GM21825 (cell line): ENCODE measurements around the gene KRT20.
"Not testable (repeated sequence)": the region's sequence is repeated elsewhere in the genome, so short reads cannot be mapped to it uniquely, and the experiment has no call there.

ENCODE experiments used
- ATAC-seq: cut with Tn5 transposase; IDR thresholded peaks from one replicate; pipeline ENCODE4 v1.9.1; 2021; ENCODE audit warnings: mild to moderate bottlenecking, moderate library complexity; ENCODE audit not compliant: unreplicated experiment

Gene KRT20

DNA sequence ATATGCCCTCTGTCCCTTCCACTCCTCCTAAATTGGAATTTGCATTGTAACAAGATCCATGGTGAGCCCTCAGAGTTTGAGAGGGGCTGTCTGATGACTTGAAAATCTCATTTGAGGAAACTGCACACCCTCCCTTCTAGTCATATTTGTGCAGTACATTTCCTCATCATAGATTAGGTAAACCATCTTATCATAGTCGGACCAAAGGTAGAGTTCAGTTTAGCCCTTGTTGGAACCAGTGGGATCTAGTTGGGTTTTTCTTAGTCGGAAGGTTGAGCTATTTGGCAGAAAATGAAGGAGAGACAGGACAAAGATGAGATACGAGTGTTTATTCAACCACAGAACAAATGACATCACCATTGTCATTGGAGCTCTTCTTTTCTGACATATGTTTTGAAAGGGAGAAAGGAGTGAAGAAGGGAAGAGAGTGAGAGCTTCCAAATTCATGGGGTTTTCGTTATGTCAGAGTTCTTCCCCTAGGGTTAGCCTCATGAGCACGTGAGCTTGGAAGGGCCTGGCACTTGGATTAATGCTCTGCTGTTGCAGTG lies 15.8 kb upstream of the KRT20 start:
- ATAC-seq: no peak

DNA sequence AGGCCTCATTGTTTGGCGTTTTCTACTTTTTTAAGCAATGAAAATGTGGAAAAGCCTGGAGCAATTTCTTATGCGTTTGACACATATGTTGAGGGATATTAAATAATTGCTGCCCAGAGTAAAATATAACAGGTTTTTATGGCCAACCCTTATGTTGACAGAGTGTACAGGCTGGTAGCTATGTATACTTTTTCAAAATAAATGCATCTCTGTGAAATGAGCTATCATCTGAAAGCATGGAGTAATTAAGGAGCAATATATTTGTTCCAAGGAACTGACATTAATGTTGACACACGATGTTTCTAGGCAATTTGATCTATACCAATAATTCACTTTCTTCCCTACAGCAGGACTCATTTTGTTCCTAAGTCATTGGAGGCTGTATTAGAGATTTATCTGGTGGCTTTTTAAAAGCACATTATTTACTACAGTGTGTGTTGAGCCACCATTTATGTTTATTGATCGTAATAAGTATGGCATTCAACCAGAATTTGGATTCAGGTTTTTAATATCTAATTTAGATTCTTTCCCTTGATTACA lies 11.9 kb upstream of the KRT20 start:
- no peak for ATAC-seq

DNA sequence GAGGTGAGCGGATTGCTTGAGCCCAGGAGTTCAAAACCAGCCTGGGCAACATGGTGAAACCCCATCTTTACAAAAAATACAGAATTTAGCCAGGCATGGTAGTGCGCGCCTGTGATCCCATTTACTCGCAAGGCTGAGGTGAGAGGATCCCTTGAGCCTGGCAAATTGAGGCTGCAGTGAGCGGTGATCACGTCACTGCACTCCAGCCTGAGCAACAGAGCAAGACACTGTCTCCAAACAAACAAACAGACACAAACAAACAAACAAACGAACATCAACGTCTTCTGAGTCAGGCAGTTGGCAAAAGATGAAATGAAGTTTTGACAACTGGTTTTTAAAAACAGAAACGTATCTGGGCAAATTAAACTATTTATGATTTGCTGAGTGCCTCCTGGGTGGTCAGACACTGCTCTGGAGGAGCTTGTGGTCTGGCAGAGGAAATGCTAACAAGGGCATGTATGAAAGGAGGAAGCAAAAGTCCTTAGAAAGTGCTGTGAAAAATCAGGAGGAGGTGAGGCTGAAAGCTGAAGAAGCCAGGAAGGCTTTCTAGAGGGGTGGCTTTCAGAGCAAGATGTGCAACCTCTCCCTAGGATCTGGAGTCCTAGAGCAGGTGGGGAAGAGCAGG lies 10.2 kb upstream of the KRT20 start:
- ATAC-seq: no peak

DNA sequence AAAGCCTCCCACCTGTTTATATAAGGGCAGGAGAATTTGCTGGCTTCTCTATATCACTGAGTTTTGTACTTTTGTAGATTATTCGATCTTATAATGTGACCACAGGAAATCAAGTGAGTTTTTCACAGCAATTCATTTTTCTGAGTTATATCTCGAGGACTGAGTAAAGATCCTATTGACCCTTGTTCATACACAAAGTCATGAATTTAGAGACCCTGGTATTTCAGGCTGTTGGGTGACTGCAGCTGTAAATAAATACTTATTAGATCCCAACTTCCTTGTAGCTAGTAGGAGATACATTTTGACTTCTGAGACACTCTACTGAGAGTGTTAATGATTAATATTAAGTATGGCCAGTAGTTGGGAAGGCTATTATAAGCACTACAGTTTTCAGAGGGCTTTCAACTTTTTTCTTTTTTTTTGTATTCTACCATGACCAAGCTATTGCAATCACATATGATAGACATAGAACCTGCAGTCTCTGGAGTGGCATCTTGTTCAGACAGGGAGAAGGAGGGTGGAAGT lies 3.2 kb upstream of the KRT20 start:
- ATAC-seq: no peak

DNA sequence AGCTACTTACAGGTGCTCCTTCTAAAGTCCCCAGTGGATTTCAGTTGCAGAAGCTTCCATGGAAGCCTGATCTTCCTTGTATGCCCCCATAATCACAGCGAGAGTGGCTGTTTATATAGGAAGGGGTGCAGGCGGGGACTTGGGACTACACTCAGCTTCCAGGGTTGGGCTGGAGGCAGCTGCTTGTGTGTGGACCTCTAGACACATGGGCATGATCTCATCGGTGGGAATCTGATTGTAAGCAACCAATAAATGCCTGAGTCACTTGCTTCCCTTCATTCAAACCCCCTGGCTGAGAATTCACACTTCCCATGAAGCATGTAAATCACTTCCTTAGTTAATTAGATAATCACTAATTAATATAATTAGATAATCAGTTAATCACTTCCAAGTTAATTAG lies 1.0 kb upstream of the KRT20 start:
- ATAC-seq: no peak

DNA sequence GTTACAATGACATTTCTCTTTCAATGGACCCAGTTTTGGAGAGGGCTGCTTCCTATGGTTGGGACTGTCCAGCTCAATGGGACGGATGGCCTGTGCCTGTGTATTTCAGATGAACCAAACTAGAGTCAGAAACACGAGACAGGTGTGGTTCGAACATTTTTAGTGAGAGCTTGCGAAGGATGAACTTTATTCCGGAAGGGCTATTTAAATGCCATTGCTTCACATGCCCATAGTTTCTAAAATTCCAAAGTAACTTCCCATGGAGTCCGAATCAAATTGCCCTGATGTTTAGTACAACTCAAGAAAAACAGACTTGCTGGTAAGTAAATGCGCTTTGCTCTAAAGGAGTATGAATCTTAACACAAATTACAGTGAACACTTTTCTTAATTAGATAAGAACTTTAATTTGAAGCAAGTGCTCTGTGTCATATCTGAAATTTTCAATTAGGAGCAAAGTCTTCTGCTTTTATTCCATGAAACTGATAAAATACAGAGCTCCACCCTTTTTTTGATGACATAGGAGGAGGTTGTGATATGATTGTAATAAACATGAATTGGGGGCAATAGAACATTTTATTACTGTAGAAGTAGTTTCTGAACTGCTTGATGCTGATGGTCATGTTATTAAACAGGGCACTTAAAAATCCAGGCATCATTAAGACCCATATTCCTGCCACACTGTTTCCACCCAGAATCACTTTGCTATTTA lies 1.3 kb downstream of the KRT20 start:
- no peak for ATAC-seq

DNA sequence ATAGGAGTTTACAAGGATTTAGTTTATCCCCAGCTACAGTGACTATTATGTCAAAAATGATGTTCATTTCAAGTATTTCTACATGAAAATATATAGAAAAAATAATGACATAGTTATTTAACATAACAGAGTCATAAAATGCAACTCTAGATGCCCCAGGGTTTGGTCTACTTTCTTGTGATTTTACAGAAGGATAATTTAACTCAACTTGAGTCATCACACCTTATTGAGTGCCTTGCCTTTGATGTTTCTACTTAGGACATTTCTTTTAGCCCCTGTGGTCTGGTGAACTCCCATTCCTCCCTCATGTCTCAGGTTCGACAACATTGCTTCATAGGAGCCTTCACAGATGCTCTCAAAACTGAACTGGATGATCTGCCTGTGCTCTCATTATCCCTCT lies 2.0 kb downstream of the KRT20 start:
- ATAC-seq: no peak

DNA sequence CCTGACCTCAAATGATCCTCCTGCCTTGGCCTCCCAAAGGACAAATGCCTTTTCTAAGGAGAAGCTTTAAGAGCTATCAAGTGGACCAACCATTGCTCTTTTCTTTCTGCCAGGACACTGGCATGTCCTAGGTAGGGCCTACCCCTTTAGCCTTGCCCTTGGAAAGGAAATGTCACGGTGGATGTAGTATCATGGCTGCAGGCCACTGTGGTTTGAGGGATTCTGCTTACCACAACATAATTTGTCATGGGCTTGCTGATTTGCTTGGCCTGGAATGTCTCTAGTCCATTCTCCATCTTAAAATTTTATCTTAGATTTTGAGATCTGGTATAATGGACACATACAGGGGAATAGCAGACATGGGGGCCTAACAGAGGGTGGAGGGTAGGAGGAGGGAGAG lies 6.0 kb downstream of the KRT20 start:
- no peak for ATAC-seq

DNA sequence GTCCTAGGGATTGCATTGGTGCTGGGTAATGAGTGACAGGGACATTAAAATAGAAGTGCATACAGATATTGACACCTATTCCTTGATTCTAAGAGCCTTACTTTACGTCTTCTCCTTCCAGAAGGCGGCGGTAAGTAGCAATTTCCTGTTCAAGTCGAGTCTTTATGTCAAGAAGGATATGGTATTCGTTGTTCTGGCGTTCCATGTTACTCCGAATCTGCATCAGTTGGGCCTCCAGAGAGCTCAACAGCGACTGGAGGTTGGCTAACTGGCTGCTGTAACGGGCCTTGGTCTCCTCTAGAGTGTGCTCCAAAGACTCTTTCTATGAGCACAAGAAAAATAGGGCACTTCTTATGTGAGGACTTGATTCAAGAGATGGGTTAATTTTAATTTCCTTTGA lies 7.0 kb downstream of the KRT20 start:
- ATAC-seq: no peak

DNA sequence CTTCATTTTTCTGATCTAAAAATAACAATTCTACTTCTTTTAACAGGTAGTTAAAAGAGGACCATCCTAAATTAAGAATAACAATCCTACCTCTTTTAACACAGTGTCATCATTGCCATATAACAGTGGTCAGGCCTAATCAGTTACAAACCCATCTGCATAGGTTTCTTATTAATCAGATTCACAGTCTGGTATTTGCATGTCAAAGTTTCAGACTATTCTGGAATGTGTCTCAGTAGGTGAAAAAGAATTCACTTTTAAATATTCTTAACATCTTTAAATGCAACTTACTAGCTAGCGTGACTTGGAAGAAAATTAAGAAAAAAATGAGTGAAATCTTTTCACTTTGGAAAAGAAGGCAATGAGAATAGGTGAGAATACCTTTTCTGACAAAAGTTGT lies 11.2 kb downstream of the KRT20 start:
- no peak for ATAC-seq

DNA sequence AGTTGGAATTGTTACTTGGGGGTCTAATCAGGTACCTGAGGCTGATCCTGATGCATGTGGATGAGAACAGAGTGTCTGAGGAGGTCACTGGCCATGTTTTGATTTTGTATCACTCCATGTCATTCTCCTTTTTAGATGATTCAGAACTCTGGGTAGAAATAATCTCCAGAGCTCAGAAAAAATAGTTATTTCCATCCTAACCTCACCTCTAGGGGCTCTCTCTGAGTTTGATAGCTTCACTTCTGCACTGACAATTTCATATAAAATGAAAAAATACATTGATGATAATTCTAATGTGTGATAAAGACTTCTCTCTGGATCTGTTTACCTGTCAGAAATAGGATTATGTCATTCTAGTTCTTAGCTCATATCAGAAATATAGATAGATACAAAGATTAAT lies 11.8 kb downstream of the KRT20 start:
- no peak for ATAC-seq

DNA sequence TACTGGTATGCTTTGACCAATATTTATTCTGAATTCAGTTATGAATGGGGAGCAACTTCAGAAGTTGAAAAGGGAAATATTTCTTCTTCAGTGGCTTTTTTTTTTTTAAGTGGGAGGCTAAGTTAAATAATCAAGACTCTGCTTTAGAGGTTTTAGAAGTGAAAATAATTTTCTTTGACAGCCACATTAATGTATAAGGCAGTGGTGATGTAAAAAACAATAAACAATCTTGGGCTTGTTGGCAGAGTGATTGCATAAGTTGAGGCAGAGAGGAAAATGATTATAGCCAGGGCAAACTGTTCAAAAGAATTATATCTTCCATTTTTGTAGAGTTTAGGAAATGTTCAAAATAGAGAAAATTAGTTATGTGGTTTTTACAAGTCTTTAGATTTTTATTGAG lies 12.6 kb downstream of the KRT20 start:
- no peak for ATAC-seq

DNA sequence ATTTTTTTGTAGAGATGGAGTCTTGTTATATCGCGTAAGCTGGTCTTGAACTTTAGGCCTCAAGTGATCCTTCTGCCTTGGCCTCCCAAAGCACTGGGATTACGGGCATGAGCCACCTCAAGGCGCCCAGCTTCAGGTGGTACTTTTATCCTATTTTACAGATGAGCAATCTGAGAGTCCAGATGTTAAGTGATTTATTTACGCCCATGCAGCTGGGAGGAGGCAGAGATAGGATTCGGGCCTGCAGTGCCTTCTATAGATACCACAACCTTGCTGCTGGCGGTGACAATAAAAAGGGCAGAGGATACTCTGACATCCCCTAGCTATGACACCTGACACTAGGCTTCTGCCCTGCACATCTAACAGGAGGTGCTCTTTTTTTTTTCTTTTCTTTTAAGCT lies 13.7 kb downstream of the KRT20 start:
- ATAC-seq: no peak

DNA sequence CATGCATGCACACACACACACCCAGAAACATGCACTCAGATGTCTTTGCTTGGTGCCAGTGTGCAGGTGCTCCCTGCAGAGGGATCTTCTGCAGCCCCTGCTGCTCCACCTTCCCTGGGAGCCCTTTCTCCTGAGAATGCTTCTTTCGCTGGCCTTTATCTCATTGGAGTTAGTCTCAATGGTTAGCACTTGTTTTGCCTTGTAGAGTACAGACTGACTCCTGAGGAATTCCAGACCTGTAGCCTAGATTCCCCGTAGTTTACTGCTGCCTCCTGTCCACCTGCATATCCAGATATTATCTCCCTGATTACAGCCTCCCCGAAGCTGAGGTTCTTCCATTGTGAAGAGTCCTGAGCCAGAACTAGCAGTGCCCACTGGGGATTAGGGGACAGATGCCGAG lies 14.9 kb downstream of the KRT20 start:
- ATAC-seq: no peak

DNA sequence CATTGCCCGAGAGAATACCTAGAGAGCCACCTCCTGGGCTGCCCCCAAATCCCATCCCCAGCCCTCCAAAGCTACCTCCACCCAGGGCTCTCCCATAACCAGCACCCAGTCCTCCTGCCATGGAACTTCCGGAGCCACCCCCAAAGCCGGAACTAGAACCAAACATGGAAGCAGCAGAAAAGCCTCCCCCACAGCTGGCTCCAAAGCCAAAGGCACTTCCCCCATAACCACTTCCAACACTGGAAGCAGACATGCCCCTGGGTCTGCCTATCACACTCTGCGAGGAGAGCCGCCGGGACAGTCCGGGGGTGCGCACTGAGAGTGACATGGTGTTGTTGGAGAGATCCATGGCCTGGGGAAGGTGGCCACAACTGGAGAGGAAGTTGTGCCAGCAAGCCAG lies 18.2 kb downstream of the KRT20 start, which contains the start of gene KRT12:
Gene KRT12, minus strand, starts transcription at position 386 of the 400 bp plus-strand sequence. Its CDS starts 37 bp downstream, at position 349.
- ATAC-seq: no peak

DNA sequence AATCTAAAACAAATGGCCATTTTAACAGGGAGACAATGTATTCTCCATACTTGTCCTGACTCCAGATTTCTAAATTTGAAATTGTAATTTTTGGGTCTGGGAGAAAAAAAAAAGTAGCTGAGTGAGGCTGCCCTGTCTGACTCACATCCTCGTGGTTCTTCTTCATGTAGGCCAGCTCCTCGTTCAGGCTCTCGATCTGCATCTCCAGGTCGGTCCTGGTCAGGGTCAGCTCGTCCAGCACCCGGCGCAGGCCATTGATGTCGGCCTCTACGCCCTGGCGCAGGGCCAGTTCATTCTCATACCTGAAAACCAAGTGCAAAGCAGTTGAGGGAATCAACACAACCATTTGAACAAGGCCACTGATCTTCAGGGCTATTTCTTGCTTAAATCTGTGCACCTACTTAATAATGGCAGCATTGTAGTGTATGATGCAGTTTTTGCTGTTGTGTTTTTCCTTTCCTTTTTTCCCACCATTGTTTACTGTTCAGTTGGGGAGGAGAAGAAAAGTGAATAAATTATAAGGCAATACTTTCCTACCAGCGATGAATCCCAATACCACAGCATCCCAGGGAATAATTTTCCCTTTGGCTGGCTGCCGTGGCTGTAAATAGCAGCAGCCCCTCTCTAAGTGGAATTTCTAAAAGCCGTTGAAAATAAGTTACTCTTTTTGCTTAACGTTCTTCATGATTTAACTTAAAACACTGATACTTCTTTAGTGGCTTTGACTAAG lies 20.2 kb downstream of the KRT20 start:
- ATAC-seq: no peak

DNA sequence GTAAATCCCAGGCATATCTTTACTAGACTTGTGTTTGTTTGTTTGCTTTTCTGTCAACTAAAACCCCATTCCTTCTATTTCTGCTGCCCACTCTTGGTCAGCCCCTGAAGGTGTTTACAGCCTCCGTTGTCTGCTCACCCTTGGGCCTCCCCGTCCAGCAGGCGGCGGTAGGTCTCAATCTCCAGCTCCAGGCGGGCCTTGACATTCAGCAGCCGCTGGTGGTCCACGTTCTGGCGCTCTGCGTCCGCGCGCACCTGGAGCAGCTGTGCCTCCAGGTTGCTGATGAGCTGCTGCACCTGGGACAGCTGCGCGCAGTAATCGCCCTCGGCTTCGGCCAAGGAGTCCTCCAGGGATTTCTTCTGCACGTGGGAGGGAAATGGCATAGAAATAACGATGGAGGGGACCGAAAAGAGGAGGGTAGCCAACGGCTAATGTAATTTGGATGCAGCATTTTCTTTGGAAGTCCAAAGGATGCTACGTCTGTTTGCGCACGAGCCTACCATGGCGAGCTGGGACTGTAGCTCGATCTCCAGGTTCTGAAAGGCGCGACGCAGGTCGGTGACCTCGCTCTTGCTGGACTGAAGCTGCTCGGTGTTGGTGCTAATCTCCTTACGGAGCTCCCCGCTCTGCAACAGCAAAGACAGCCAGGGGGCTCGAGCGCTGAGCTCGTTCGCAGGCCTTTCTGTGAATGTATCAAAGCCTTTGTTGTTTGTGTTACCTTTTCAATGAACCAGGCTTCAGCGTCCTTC lies 21.9 kb downstream of the KRT20 start:
- ATAC-seq: no peak

DNA sequence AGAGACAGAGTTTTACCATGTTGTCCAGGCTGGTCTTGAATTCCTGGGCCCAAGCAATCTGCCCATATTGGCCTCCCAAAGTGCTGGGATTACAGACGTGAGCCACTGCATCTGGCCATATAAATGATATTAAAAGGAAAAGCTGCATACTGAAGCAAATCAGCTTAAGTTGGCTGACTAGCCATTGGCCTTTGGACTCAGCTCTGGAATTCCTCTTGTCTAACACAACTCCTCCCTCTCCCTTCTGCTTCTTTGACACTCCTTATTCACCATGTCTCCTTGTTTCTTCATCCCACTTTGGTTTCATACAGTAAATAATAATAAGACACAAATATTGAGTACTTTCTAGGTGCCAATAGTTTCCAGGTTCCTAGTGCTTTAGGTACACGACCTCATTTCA lies 25.5 kb downstream of the KRT20 start:
- no peak for ATAC-seq

DNA sequence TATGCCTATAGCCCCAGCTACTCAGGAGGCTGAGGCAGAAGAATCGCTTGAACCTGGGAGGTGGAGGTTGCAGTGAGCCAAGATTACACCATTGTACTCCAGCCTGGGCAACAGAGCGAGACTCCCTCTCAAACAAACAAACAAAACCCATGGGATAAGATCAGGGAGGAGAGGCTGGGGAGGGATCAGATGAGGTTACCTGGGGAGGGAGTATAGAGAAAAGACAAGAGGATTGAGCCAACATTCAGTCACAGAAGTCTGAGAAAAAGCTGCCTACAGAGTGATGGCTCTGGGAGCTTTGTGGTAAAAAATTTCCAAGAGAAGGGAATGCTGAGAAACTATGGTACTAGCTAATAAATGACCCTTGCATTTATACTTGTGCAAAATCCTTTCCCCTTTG lies 26.4 kb downstream of the KRT20 start:
- ATAC-seq: not testable (repeated sequence)

DNA sequence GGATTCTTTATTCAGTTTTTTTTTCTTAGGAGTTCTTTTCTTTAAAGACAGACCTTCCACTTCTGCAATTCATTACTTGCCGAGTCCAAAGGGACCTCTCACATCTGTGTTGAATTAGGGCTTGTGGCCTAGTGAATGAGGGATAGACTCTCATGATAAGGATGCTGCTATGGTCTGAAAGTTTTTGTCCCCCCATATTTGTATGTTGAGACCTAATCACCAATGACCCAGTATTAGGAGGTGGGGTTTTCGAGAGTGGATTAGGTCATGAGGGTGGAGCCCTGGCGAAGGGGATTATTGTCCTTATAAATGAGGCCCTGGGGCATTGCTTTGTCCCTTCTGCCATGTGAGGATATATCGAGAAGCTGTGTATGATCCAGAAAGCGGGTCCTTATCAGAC lies 27.5 kb downstream of the KRT20 start:
- no peak for ATAC-seq
